Measurements from ENCODE around the gene ZBTB48. TPM values are rescaled to one million over a fixed set of nuclear protein-coding genes. Genes with fewer than 3 reads are reported as not detected.

Gene ZBTB48
- total RNA-seq, 1 donor from 2014 or later: 49.7 TPM

DNA sequence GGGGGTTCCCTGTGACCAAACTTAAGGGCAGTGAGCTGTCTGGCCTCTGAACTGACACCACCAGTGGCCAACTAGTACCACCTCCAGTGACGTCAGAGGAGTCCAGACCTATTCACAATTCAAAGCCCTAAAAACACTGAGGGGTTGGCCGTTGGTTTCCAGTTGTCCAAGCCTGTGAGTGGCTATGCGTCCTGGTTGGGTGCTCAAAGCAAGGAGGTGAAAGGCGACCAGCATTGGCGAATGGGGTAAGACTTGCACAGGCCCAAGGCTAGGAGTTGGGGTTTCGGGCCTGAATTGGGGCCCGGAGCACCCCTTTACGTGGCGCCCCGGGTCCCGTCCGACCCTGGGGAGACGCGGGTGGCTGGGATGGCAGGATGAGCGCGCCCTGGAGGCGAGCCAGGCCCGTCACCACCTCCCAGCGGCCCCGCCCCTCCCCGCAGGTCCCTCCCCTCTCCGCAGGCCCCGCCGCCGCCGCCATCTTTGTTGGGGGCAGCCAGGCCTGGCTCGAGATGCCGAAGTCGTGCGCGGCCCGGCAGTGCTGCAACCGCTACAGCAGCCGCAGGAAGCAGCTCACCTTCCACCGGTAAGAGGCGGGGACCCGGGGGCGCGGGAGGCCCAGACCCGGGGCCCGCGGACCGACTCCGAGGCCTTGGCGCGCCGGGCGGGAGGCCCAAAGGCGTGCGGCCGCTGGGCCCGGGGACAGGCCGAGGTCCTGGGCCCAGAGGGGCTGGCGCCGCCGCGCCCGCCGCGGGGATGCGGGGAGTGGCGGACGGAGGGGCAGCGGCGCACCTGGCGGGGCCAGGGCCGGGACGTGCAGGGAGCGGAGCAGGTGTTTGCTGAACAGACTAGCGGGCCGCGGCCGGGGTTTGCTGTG lies 45.2 kb downstream of the ZBTB48 start, which contains the start of gene THAP3:
THAP3 (plus strand) TSS at position 159 of the 874 bp plus-strand sequence; CDS start at position 510, 351 bp downstream.
- peak; percentile 77 for DNase-seq (ENCODE audit: low spot score, unreplicated experiment)
- peak within 1 kb of the TSS; percentile 87 for H3K4me3 Mint-ChIP-seq (ENCODE audit: low read depth)
- TF ChIP-seq, protein P1, sequence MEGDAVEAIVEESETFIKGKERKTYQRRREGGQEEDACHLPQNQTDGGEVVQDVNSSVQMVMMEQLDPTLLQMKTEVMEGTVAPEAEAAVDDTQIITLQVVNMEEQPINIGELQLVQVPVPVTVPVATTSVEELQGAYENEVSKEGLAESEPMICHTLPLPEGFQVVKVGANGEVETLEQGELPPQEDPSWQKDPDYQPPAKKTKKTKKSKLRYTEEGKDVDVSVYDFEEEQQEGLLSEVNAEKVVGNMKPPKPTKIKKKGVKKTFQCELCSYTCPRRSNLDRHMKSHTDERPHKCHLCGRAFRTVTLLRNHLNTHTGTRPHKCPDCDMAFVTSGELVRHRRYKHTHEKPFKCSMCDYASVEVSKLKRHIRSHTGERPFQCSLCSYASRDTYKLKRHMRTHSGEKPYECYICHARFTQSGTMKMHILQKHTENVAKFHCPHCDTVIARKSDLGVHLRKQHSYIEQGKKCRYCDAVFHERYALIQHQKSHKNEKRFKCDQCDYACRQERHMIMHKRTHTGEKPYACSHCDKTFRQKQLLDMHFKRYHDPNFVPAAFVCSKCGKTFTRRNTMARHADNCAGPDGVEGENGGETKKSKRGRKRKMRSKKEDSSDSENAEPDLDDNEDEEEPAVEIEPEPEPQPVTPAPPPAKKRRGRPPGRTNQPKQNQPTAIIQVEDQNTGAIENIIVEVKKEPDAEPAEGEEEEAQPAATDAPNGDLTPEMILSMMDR (IDR thresholded peaks at IDR 0.05; ENCODE audit: unreplicated experiment): peak; percentile 52
- no peaks in the 10 kb centered on the region for H3K9me3 Mint-ChIP-seq (ENCODE audit: low read depth)
- peak within 1 kb of the TSS; percentile 96 for H3K27ac Mint-ChIP-seq
- no peaks in the 10 kb centered on the region for H3K27me3 Mint-ChIP-seq
- H3K4me1 Mint-ChIP-seq (ENCODE audit: low read depth): peaks cover 12% of the 10 kb centered on the region
- H3K36me3 Mint-ChIP-seq (ENCODE audit: insufficient read depth): peaks cover 26% of the 10 kb centered on the region

- peak overlapping the region; percentile 92 for H3K27ac Mint-ChIP-seq
- peaks cover 12% of the 10 kb centered on the region for H3K4me1 Mint-ChIP-seq (ENCODE audit: low read depth)
- TF ChIP-seq, protein P1 (IDR thresholded peaks at IDR 0.05; ENCODE audit: unreplicated experiment): no peak
- H3K27me3 Mint-ChIP-seq: no peaks in the 10 kb centered on the region
- peak overlapping the region; percentile 87 for H3K4me3 Mint-ChIP-seq (ENCODE audit: low read depth)
- DNase-seq (ENCODE audit: low spot score, unreplicated experiment): no peak
- H3K36me3 Mint-ChIP-seq (ENCODE audit: insufficient read depth): peaks cover 21% of the 10 kb centered on the region
- no peaks in the 10 kb centered on the region for H3K9me3 Mint-ChIP-seq (ENCODE audit: low read depth)
Observed at GRCh38 chr1:6625584-6626149, 45.9 kb downstream of the ZBTB48 start.

- peaks cover 12% of the 10 kb centered on the region for H3K4me1 Mint-ChIP-seq (ENCODE audit: low read depth)
- no peak for DNase-seq (ENCODE audit: low spot score, unreplicated experiment)
- no peaks in the 10 kb centered on the region for H3K27me3 Mint-ChIP-seq
- H3K36me3 Mint-ChIP-seq (ENCODE audit: insufficient read depth): peaks cover 17% of the 10 kb centered on the region
- no peaks in the 10 kb centered on the region for H3K9me3 Mint-ChIP-seq (ENCODE audit: low read depth)
- TF ChIP-seq, protein P1 (IDR thresholded peaks at IDR 0.05; ENCODE audit: unreplicated experiment): no peak
- peak overlapping the region; percentile 87 for H3K4me3 Mint-ChIP-seq (ENCODE audit: low read depth)
- no peak overlapping the region for H3K27ac Mint-ChIP-seq
Observed at GRCh38 chr1:6627031-6627430, 47.2 kb downstream of the ZBTB48 start.

DNA sequence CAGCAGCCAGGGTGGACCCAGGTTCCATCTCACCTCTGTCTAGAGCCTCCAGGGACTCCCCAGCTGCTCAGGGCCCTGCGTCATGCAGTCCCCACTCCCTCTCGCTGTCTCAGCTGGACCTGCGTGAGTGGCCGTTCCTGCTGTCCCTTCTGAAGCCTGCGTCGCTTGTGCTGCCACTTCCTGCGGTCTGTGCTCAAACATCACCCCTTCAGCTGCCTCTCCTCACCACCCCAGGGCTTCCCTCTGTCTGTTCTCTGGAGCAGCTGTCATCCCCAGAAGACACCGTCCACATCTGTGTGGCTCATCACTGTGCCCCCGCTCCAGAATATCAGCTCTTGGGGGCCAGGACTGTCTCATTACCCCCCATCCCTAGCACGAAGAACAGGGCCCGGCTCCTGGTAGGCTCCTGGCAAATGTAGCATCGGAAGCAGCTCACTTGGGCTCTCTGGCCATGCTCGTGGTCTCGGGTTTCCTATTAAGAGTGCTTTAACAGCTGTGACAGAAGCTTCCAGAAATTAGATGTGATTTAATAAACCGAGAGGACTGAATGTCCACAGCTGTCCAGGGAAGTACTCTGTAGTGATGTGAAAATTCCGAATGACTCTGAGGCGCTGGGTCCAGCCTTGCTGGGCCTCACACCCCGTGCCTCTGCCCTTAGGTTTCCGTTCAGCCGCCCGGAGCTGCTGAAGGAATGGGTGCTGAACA lies 48.2 kb downstream of the ZBTB48 start:
- DNase-seq (ENCODE audit: low spot score, unreplicated experiment): no peak
- no peaks in the 10 kb centered on the region for H3K27me3 Mint-ChIP-seq
- peak overlapping the region; percentile 54 for H3K27ac Mint-ChIP-seq
- H3K4me1 Mint-ChIP-seq (ENCODE audit: low read depth): peaks cover 12% of the 10 kb centered on the region
- H3K4me3 Mint-ChIP-seq (ENCODE audit: low read depth): peak overlapping the region; percentile 51
- no peaks in the 10 kb centered on the region for H3K9me3 Mint-ChIP-seq (ENCODE audit: low read depth)
- TF ChIP-seq, protein P1 (IDR thresholded peaks at IDR 0.05; ENCODE audit: unreplicated experiment): no peak
- H3K36me3 Mint-ChIP-seq (ENCODE audit: insufficient read depth): peaks cover 15% of the 10 kb centered on the region

GRCh38 chr1:6628971-6629479 lies 49.2 kb downstream of the ZBTB48 start:
- no peaks in the 10 kb centered on the region for H3K27me3 Mint-ChIP-seq
- peaks cover 13% of the 10 kb centered on the region for H3K36me3 Mint-ChIP-seq (ENCODE audit: insufficient read depth)
- H3K4me3 Mint-ChIP-seq (ENCODE audit: low read depth): no peak overlapping the region
- no peak for DNase-seq (ENCODE audit: low spot score, unreplicated experiment)
- TF ChIP-seq, protein P1 (IDR thresholded peaks at IDR 0.05; ENCODE audit: unreplicated experiment): no peak
- H3K9me3 Mint-ChIP-seq (ENCODE audit: low read depth): no peaks in the 10 kb centered on the region
- peak overlapping the region; percentile 62 for H3K27ac Mint-ChIP-seq
- H3K4me1 Mint-ChIP-seq (ENCODE audit: low read depth): peaks cover 12% of the 10 kb centered on the region
